Measurements from ENCODE around the gene TNS3. TPM values are rescaled to one million over a fixed set of nuclear protein-coding genes. Genes with fewer than 3 reads are reported as not detected.

The TNS3 gene
- total and polyA plus RNA-seq, 2 of the 13 experiments (the other 11 are each of a cell fraction or from before 2014, with no cell fraction given), result 52.9 to 55.7 TPM

GRCh38 chr7:47611045-47611511 is 29.2 kb upstream of the TNS3 start (continued):
- TF ChIP-seq GMEB1 (CRISPR knock-in tag; IDR thresholded peaks at IDR 0.05; ENCODE audit: borderline replicate concordance), result peak; percentile 25; the same call in 1 of the 2 replicates
- TF ChIP-seq SMC3 (IDR thresholded peaks at IDR 0.05; ENCODE audit: low read length), result no peak; the same call in 1 of the 2 replicates
- TF ChIP-seq ZNF207 (IDR thresholded peaks at IDR 0.05; ENCODE audit: borderline replicate concordance), result no peak
- peak; percentile 24; the same call in 1 of the 2 replicates for TF ChIP-seq BORCS8-MEF2B (CRISPR knock-in tag; IDR thresholded peaks at IDR 0.05)
- TF ChIP-seq ASH2L (IDR thresholded peaks at IDR 0.05; ENCODE audit: insufficient read length, low read depth, low read length), result peak; percentile 9
- TF ChIP-seq FOXA3 (CRISPR knock-in tag; IDR thresholded peaks at IDR 0.05), result no peak
- no peak for TF ChIP-seq SMAD9 (CRISPR knock-in tag; IDR thresholded peaks at IDR 0.05)
- no peak for TF ChIP-seq KDM4B (CRISPR knock-in tag; IDR thresholded peaks at IDR 0.05)
- TF ChIP-seq CENPBD1 (CRISPR knock-in tag; IDR thresholded peaks at IDR 0.05; ENCODE audit: borderline replicate concordance, low read depth), result no peak
- no peak for TF ChIP-seq ZNF558 (CRISPR knock-in tag; IDR thresholded peaks at IDR 0.05; ENCODE audit: borderline replicate concordance)
- no peak for TF ChIP-seq FOSL1 (CRISPR knock-in tag; IDR thresholded peaks at IDR 0.05; ENCODE audit: borderline replicate concordance)
- TF ChIP-seq ZNF770 (CRISPR knock-in tag; IDR thresholded peaks at IDR 0.05), result peak; percentile 62
- TF ChIP-seq SP140L (CRISPR knock-in tag; IDR thresholded peaks at IDR 0.05; ENCODE audit: borderline replicate concordance), result no peak
- no peak for TF ChIP-seq PRDM15 (CRISPR knock-in tag; IDR thresholded peaks at IDR 0.05)
- TF ChIP-seq ZNF556 (CRISPR knock-in tag; IDR thresholded peaks at IDR 0.05; ENCODE audit: borderline replicate concordance), result no peak

Data from HepG2 (cell line).